Stimulated activated CD8-positive, alpha-beta memory T cell treated with anti-CD3 and anti-CD28 coated beads, Interleukin-7, amount 100 ng/mL, for 48 hours (primary cell): ENCODE measurements around the gene HEBP2.
A peak's percentile ranks its signal among the peaks of the same experiment; 100 is the strongest.
"Not testable (repeated sequence)": the region's sequence is repeated elsewhere in the genome, so short reads cannot be mapped to it uniquely, and the experiment has no call there.

Source experiments
- DNase-seq, 2 donors: peaks; one replicate each; pipeline ENCODE4 v3.0.0-alpha.2; 2020; ENCODE audit warnings: low read depth in 1 of 2; ENCODE audit errors: extremely low read depth in 1 of 2

HEBP2 gene

GRCh38 chr6:138403801-138404665, at the start of gene HEBP2:
HEBP2 (plus strand) TSS chr6:138404223; CDS start chr6:138404496, 273 bp downstream.
- DNase-seq, result peak; percentile 56 to 93

GRCh38 chr6:138357928-138358327, 46.1 kb upstream of the HEBP2 start:
- DNase-seq, result no peak

DNA sequence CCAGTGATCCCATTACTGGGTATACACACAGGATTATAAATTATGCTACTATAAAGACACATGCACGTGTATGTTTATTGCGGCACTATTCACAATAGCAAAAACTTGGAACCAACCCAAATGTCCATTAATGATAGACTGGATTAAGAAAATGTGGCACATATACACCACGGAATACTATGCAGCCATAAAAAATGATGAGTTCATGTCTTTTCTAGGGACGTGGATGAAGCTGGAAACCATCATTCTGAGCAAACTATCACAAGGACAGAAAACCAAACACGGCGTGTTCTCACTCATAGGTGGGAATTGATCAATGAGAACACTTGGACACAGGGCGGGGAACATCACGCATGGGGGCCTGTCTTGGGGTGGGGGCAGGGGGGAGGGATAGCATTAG, 35.3 kb upstream of the HEBP2 start:
- DNase-seq, result not testable (repeated sequence)

GRCh38 chr6:138370631-138371451, 33.2 kb upstream of the HEBP2 start:
- no peak for DNase-seq

DNA sequence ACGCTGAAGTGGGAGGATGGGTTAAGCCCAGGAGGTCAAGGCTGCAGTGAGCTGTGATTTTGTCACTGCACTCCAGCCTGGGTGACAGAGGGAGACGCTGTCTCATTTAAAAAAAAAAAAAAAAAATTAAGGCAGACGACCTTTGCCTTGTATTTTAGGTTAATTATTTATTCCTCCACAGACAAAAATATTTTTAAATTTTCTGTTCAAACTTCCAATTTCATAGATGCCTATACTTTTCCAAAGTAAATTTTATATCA, 32.6 kb upstream of the HEBP2 start:
- no peak for DNase-seq

- DNase-seq, result no peak
Observed at GRCh38 chr6:138371720-138372119, 32.3 kb upstream of the HEBP2 start.

- no peak for DNase-seq
Observed at GRCh38 chr6:138372711-138373463, 31.1 kb upstream of the HEBP2 start.

GRCh38 chr6:138374230-138374629, 29.8 kb upstream of the HEBP2 start:
- no peak for DNase-seq

GRCh38 chr6:138374815-138375214, 29.2 kb upstream of the HEBP2 start:
- DNase-seq, result no peak

GRCh38 chr6:138377042-138377441, 27.0 kb upstream of the HEBP2 start:
- no peak for DNase-seq

DNA sequence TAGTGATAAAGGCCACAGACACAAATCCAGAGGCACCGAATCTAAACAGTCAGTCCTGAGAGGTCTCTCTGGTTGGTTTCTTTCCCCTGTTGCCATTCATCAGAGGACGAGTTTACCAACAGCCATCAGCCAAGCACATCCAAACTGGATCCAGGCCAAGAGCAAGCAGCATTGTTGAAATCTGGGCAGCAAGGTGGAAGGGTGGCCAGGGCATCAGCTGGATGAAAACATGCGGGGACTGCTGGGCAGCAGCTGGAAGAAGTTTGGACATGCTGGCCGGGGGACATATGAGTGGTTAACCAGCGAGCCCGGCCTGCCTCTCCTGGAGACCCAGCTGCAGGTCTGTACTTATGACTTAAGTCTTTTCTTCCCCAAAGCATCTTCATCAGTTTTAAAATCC, 26.2 kb upstream of the HEBP2 start, which contains the start of gene SMIM28:
SMIM28 (plus strand) TSS at position 62 of the 400 bp plus-strand sequence; CDS start at position 230, 168 bp downstream.
- no peak for DNase-seq

GRCh38 chr6:138378463-138378862, 25.6 kb upstream of the HEBP2 start:
- DNase-seq, result no peak

DNA sequence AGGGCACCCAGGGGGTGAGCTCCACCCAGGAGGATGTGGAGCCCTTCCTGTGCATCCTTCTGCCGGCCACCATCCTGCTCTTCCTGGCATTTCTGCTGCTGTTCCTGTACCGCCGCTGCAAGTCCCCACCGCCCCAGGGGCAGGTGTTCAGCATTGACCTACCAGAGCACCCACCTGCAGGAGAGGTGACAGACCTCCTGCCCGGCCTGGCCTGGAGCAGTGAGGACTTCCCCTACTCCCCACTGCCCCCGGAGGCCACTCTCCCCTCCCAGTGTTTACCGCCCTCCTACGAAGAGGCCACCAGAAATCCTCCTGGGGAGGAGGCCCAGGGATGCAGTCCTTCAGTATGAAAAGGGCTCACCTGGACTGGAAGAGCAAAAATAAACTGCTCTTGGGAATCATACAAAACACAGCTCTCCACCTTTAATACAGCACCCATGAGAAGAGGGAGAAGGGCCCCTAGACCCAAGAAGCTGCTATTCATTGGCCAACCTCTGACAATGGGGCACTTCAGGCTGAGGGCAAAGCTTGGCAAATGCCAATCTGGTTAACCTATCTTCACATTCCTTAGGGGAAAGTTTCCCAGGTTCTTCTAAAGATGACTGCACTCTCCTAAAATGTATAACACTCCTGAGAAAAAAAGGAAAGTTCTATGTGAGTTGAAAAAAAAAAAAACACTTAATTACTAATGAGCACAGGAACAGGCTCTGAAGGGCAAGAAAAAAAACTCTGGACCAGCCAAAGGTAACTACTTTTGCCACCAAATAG, 21.3 kb upstream of the HEBP2 start:
- DNase-seq, result no peak

DNA sequence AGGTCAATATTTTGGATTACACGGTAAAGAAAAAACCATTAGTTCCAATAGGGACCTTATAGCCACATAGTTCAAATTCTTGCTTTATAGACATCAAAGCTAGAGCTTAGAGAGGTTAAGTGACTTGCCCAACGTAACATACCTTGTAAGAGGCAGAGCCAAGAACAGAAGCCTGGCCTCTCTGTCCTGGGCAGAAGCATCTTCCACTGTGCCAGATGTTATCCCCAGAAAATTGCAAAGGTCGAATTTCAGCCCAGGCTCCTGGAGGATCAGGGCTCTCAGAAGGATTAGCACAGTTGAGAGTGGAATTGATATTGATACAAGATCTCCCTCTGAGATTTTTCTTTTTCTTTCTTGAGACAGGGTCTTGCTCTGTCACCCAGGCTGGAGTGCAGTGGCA, 20.2 kb upstream of the HEBP2 start:
- DNase-seq, result no peak

DNA sequence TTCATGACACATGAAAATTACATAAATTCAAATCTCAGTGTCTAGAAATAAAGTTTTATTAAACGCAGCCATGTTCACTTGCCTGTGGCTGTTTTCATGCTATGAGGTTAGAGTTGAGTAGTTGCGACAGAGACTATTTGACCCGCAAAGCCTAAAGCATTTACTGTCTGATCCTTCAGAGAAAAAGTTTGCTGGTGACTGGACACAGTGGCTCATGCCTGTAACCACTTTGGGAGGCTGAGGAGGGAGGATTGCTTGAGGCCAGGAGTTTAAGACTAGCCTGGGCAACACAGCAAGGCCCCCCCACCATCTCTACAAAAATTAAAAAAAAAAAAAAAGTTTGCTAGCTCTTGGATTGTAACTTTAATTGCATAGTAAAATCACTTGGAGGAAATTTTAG, 17.1 kb upstream of the HEBP2 start:
- DNase-seq, result no peak

- DNase-seq, result no peak
Observed at GRCh38 chr6:138387577-138388368, 16.2 kb upstream of the HEBP2 start.

GRCh38 chr6:138389551-138389950, 14.5 kb upstream of the HEBP2 start:
- DNase-seq, result no peak

GRCh38 chr6:138393871-138394783, 9.9 kb upstream of the HEBP2 start:
- no peak for DNase-seq

DNA sequence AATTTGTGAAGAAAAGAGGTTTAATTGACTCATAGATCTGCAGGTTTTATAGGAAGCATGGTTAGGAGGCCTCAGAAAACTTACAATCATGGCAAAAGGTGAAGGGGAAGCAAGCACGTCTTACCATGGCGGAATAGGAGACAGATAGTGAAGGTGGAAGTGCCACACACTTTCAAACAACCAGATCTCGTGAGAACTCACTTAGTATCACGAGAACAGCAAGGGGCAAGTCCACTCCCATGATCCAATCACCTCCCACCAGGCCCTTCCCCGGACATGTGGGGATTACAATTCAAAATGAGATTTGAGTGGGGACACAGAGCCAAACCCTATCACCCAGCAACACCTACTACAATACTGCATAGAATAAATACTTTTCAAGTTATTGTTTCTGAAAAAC, 7.3 kb upstream of the HEBP2 start:
- DNase-seq, result no peak
